MM.1S (cell line): Measurements from ENCODE around the gene ATP10D.

Experiments used
- DNase-seq: peaks from one replicate; pipeline ENCODE4 v3.0.0-alpha.2; 2015
- H2AFZ ChIP-seq: fragments of 300-600 bp; sonication (generic); 2 replicates; pipeline ENCODE4 v1.6.0; 2016; ENCODE audit warnings: antibody characterized with exemption, low read length
- H3F3A ChIP-seq: fragments of 300-600 bp; sonication (generic); 2 replicates; pipeline ENCODE4 v1.6.1; 2016; ENCODE audit warnings: mild to moderate bottlenecking, antibody characterized with exemption, low read length, moderate library complexity, mixed read lengths; ENCODE audit not compliant: insufficient read depth
- H3K27ac ChIP-seq: fragments of 300-600 bp; sonication (generic); 2 replicates; pipeline ENCODE4 v1.5.1; 2016; ENCODE audit warnings: mild to moderate bottlenecking, low read length
- H3K27me3 ChIP-seq: fragments of 300-600 bp; sonication (generic); replicated peaks from 2 replicates; pipeline ENCODE4 v1.6.0; 2016; ENCODE audit warnings: low read length; ENCODE audit not compliant: insufficient read depth
- H3K36me3 ChIP-seq: fragments of 300-600 bp; sonication (generic); replicated peaks from 2 replicates; pipeline ENCODE4 v1.6.1; 2016; ENCODE audit warnings: mild to moderate bottlenecking, low read length, mixed read lengths; ENCODE audit not compliant: insufficient read depth
- H3K4me1 ChIP-seq: fragments of 300-600 bp; sonication (generic); 2 replicates; pipeline ENCODE4 v1.6.1; 2016; ENCODE audit warnings: low read length, mixed read lengths
- H3K4me2 ChIP-seq: fragments of 300-600 bp; sonication (generic); 2 replicates; pipeline ENCODE4 v1.6.0; 2016; ENCODE audit warnings: low read depth, low read length
- H3K4me3 ChIP-seq: fragments of 300-600 bp; sonication (generic); 2 replicates; pipeline ENCODE4 v1.5.1; 2016; ENCODE audit warnings: low read length, mixed read lengths
- H3K79me2 ChIP-seq: fragments of 300-600 bp; sonication (generic); 2 replicates; pipeline ENCODE4 v1.6.1; 2016; ENCODE audit warnings: mixed run types, low read length, mixed read lengths
- H3K9ac ChIP-seq: fragments of 300-600 bp; sonication (generic); 2 replicates; pipeline ENCODE4 v1.6.1; 2016; ENCODE audit warnings: low read length, mixed read lengths
- H3K9me2 ChIP-seq: fragments of 300-600 bp; sonication (generic); replicated peaks from 2 replicates; pipeline ENCODE4 v1.6.1; 2016; ENCODE audit warnings: mild to moderate bottlenecking, low read length, mixed read lengths; ENCODE audit not compliant: insufficient read depth
- H3K9me3 ChIP-seq: fragments of 300-600 bp; sonication (generic); replicated peaks from 2 replicates; pipeline ENCODE4 v1.6.1; 2016; ENCODE audit warnings: mild to moderate bottlenecking, low read length, mixed read lengths; ENCODE audit not compliant: insufficient read depth
- H4K20me1 ChIP-seq: fragments of 300-600 bp; sonication (generic); 2 replicates; pipeline ENCODE4 v1.6.1; 2016; ENCODE audit warnings: mild to moderate bottlenecking, low read length, moderate library complexity, mixed read lengths; ENCODE audit not compliant: insufficient read depth
- CTCF ChIP-seq: fragments of 300-600 bp; sonication (generic); IDR thresholded peaks from 2 replicates; pipeline ENCODE4 v1.5.1; 2016; ENCODE audit warnings: antibody characterized with exemption, low read length, mixed read lengths
- EZH2 ChIP-seq: fragments of 300-600 bp; sonication (generic); optimal IDR thresholded peaks from 2 replicates; pipeline ENCODE3; 2017; ENCODE audit warnings: low read depth, mild to moderate bottlenecking, antibody characterized with exemption, low read length, mixed read lengths
- EZH2phosphoT487 ChIP-seq: fragments of 300-600 bp; sonication (generic); IDR thresholded peaks from 2 replicates; pipeline ENCODE4 v1.6.1; 2018; ENCODE audit warnings: antibody characterized with exemption, low read length

The ATP10D gene

GRCh38 chr4:47513461-47513860, 28.4 kb downstream of the ATP10D start:
- no peak for DNase-seq
- Histone ChIP-seq H2AFZ (no peak overlapping the region), H3K36me3 (no peaks in the 10 kb centered on the region), H4K20me1 (no peaks in the 10 kb centered on the region), H3K79me2 (no peaks in the 10 kb centered on the region), H3K9ac (no peak overlapping the region), H3K4me1 (peaks cover 10% of the 10 kb centered on the region; the same call in 1 of the 2 replicates), H3F3A (no peaks in the 10 kb centered on the region), H3K4me2 (no peak overlapping the region), H3K9me3 (no peaks in the 10 kb centered on the region), H3K27me3 (no peaks in the 10 kb centered on the region), H3K9me2 (no peaks in the 10 kb centered on the region), H3K27ac (no peak overlapping the region), H3K4me3 (no peak overlapping the region)
- TF ChIP-seq EZH2 (no peak), EZH2phosphoT487 (no peak), CTCF (no peak)

- peak overlapping the region; percentile 27 for H3K4me2 ChIP-seq
Measured at GRCh38 chr4:47519239-47519883, 34.3 kb downstream of the ATP10D start.

GRCh38 chr4:47525154-47525819, 40.2 kb downstream of the ATP10D start:
- no peak overlapping the region for H3K27ac ChIP-seq
- H2AFZ ChIP-seq, result no peak overlapping the region
- TF ChIP-seq CTCF, result no peak
- TF ChIP-seq EZH2, result no peak
- no peaks in the 10 kb centered on the region for H3K9me3 ChIP-seq
- no peaks in the 10 kb centered on the region for H3K9me2 ChIP-seq
- no peak overlapping the region for H3K9ac ChIP-seq
- H3K27me3 ChIP-seq, result no peaks in the 10 kb centered on the region
- H3K4me3 ChIP-seq, result no peak overlapping the region
- H3K79me2 ChIP-seq, result no peaks in the 10 kb centered on the region
- no peak overlapping the region for H3K4me2 ChIP-seq
- DNase-seq, result no peak
- no peaks in the 10 kb centered on the region for H3F3A ChIP-seq
- H3K4me1 ChIP-seq, result 0 out of 2 replicates have a peak, but pooled peaks cover under 1% of the 10 kb centered on the region
- no peaks in the 10 kb centered on the region for H4K20me1 ChIP-seq
- H3K36me3 ChIP-seq, result no peaks in the 10 kb centered on the region; the same call in 1 of the 2 replicates

More at GRCh38 chr4:47519239-47519883, 34.3 kb downstream of the ATP10D start:
- Histone ChIP-seq H3K27ac (peak overlapping the region; percentile 26; the same call in 1 of the 2 replicates), H3K4me1 (peaks cover 14% of the 10 kb centered on the region), H3K9me2 (no peaks in the 10 kb centered on the region), H2AFZ (no peak overlapping the region), H3F3A (no peaks in the 10 kb centered on the region; the same call in 1 of the 2 replicates), H3K4me3 (no peak overlapping the region), H3K36me3 (no peaks in the 10 kb centered on the region; the same call in 1 of the 2 replicates), H3K9me3 (no peaks in the 10 kb centered on the region), H4K20me1 (no peaks in the 10 kb centered on the region), H3K27me3 (no peaks in the 10 kb centered on the region), H3K9ac (no peak overlapping the region), H3K79me2 (no peaks in the 10 kb centered on the region)
- no peak for DNase-seq
- TF ChIP-seq EZH2 (no peak), EZH2phosphoT487 (no peak), CTCF (no peak)
